ENCODE results near the gene CMTM5.

DNA sequence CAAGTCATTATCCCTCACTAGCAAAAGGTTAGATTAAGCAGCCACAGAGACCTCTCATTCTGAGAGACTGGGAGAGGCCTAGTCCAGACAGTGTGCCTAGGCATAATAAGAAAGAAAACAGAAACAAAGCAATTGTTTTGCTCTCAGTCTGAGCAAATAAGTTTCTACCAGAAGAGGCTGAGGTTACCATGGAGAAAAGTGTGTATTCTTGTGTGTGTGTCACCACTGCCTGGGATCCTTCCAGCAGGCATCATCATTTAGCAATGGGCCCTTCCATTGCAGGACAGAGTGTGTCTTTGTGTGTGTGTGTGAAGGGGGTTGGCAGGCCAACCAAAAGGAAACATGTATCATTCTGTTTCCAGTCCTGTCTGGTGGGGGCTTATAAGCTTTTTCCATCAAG, 15.5 kb upstream of the CMTM5 start:
- TF ChIP-seq CTCF (conservative IDR thresholded peaks at IDR 0.05), result no peak
- no peak for TF ChIP-seq ZFX (IDR thresholded peaks at IDR 0.05)
